SKM-1 treated with dmso at 0.1 percent for 144 hours (cell line): ENCODE data around the gene IL1B.
A peak's percentile ranks its signal among the peaks of the same experiment; 100 is the strongest.
"Not testable (repeated sequence)": the region's sequence is repeated elsewhere in the genome, so short reads cannot be mapped to it uniquely, and the experiment has no call there.

ENCODE experiments used
- DNase-seq: peaks from one replicate; lab custom pipeline; 2025; ENCODE audit not compliant: unreplicated experiment; lab: John Stamatoyannopoulos, UW

Gene IL1B

DNA sequence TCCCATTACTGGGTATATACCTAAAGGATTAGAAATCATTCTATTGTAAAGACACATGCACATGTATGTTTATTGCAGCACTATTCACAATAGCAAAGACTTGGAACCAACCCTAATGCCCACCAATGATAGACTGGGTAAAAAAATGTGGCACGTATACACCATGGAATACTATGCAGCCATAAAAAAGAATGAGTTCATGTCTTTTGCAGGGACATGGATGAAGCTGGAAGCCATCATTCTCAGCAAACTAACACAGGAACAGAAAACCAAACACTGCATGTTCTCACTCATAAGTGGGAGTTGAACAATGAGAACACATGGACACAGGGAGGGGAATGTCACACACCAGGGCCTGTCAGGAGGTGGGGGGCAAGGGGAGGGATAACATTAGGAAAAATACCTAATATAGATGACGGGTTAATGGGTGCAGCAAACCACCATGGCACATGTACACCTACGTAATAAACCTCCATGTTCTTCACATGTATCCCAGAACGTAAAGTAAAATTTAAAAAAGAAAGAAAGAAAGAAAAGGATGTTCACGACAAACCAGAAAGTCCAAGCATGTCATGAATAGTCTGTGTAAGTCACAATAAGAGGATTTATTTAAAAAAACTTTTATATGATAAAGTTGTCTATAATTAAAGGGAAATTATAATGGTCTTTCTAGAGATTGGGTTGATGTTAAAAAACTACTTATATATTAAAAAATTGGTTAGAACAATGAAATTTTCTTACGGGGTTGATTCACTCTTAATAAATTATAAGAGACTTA lies 23.0 kb upstream of the IL1B start:
- not testable (repeated sequence) for DNase-seq

DNA sequence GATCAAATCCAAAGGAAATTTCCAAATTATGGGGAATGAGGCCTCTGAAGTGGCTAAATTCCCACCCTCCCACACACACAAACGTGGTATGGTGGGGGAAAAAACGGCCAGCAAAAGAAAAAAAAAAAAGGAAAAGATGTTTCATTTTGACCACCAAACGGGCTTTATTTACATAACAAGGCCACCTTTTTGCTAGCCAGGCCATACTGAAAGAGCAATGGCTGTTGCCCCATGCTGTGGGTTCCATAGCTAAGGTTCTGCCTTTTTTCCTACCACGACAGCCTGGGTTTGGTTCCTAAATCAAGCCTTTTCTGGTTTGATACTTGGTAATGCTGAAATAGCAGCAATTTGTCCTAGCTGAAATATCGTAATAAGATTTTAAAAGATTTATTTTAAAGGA lies 14.0 kb upstream of the IL1B start:
- no peak for DNase-seq

DNA sequence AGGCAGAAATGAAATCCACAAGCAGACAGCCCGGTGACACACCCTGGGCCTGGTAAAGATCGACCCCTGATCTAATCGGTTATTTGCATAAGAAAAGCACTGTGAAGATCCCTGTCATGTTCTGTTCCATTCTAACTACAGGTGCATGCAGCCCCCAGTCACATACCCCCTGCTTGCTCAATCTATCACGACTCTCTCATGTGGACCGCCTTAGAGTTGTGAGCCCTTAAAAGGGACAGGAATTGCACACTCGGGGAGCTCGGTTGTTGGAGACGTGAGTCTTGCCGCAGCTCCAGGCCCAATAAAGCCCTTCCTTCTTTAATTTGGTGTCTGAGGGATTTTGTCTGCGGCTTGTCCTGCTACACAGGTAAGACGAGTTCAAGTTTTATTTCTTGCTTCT lies 13.4 kb upstream of the IL1B start:
- no peak for DNase-seq

DNA sequence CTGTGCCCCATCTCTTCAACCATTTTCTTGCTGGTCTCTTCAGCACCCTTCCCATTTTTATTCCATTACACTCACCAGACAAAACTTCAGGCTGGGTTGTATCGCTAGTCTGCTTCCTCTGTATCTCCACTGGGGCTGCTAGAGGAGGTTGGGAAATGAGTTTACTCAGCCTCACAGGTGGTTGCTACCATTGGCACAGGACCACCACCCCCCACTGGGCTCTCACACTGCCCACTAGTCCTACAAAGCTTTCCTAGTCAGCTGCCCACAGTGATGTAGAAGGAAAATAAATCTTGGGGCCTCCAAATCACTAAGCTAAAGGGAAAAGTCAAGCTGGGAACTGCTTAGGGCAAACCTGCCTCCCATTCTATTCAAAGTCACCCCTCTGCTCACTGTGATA lies 12.3 kb upstream of the IL1B start:
- no peak for DNase-seq

DNA sequence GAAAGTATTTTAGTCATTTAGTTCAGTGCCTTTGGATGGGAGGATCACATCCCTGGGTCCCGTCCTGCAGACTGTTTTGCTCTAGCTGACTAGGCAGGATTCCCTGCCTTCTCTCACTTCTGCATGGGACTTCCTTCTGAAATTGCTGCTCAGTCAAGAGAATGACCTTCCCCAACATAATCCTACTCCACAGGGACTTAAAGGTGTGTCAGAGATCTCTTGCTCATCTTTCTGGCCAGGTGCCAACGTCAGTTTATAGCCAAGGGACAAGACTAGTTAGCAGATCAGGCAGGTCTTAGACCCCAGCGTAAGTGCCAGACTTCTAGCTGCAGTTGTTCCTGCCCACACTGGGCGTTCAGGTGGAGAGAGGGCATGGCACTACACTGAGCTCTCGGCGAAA lies 9.5 kb upstream of the IL1B start:
- DNase-seq, result no peak

DNA sequence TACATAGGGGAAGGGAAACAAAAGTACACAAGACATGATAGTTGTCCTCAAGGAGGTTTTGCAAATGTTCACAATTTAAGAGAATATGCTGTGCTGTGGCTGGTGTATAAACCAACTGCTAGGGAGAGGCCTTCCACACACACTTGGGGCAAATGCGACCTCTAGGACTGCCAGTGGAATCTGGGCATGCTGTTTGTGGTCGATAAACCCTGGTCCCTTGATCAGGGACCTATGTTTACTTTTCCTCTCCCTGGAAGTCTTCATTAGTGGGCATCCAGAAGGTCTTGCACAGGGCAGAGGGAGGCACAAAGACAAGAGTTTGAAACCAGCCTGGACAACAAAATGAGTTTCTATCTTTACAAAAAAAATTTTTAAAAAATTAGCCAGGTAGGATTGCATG lies 7.3 kb upstream of the IL1B start:
- no peak for DNase-seq

DNA sequence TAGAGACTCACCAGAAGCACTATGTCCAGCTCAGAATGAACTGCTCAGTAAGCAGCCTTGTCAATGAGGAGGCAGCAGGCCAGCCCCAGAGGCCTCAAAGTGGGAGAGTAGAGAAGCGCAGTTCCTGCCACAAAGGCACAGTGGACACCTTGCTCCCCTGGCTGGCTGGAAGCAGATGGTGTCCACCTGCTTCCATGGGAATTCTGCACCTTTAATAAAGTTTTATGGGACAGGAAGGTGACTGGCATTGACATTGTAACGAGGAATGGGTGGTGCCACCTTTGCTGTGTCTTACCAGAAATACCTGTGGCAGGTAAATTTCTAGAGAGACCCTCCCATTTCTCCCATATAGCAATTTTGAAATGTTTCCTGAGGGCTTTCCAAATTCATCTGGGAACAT lies 6.7 kb upstream of the IL1B start:
- no peak for DNase-seq

DNA sequence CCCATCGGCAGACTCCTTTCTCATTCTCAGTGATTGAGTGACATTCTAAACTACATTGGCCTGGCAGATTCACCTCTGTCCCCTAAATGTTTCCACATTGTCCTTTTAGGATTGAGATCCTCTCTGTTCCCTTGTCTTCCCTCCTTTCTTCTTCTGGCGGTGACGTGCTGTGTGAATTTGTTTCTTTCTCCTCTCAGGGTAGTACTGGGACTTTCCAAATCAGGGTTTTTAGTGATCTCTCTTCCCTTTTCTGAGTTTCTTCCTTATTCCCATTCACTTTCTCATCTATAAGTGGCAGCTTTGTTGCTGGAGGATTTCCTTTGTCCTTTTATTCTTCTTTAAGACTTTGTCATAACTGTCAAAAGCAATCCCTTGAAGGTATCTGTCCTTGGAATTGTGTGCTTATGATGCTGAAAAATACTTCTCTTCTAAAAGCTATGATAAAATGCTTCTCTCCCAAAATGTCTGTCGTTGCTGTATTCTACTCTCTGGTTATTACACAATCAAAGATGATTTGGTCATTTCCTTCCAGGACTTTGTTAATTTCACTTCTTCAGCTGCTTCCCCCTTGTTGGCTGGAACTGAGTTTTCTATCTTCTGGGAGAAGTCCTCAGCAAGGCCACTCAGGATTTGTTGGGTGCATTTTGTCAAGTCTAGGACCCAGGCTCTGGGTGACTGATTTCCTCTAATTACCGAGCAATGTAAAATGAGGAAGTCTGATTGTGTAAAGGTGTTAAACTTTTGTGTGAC lies 4.9 kb upstream of the IL1B start:
- peak; percentile 78 for DNase-seq

DNA sequence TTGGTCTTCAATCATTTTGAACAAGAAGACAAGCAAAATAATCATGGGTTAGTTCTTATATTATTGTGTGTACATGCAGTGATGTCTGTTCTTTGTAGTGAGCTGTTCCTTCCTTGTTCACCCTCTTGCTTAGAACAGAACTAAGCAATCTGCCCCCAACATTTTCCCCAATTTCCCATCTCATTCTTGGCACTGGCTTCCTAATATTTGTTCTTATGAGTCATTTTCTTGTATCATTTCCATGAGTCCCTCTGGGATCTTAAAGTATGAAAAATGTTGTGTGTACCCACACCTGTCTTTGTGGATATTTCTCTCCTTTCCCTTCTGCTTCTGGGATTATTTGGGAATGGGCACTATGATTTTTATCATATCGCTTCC lies 3.5 kb upstream of the IL1B start:
- DNase-seq, result no peak

DNA sequence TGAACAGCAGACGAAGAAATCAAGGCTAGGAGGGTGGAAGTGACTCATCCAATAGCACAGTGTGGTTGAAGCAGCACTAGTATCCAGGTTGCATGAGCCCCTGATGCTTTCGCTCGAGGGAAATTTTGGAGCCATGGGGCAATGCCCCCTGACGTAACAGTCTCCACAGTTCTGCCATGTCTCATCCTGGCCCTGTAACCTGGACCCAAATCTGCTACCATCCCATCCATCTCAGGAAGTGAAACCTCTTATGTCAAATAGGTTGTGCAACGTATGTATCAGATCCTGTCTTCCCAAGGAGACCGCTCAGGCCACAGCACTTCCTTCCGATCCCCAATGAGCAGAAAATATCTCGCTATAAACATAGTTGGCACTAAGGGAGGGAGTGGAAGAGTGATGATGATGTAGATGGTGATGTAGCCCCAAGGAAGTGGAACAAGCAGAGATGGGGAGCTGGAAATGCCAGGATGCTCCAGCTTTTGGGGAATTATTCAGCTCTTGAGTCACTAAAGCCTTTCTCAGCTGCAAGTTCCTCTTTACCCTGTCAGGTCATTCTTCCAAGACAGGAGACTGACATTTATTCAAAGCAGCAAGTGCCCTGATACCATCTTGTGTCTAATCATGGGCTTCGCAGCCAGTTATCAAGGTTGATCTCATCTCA lies 3.0 kb upstream of the IL1B start:
- peak; percentile 72 for DNase-seq

DNA sequence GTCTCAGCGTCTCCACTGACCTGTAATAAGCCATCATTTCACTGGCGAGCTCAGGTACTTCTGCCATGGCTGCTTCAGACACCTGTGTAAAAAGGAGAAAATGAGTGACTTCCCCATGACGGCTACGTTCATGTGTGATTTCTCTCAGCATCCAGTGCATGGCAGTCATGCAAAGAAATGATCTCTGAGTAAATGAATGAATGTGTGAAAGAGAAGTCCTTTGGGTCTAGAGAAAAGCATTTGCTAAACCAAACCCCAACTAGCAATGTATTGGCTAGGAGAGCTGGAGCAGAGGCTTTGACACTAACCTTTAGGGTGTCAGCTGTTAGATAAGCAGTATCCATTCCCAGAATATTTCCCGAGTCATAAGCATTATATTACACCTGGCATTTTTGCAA lies 417 bp downstream of the IL1B start:
- DNase-seq, result no peak

DNA sequence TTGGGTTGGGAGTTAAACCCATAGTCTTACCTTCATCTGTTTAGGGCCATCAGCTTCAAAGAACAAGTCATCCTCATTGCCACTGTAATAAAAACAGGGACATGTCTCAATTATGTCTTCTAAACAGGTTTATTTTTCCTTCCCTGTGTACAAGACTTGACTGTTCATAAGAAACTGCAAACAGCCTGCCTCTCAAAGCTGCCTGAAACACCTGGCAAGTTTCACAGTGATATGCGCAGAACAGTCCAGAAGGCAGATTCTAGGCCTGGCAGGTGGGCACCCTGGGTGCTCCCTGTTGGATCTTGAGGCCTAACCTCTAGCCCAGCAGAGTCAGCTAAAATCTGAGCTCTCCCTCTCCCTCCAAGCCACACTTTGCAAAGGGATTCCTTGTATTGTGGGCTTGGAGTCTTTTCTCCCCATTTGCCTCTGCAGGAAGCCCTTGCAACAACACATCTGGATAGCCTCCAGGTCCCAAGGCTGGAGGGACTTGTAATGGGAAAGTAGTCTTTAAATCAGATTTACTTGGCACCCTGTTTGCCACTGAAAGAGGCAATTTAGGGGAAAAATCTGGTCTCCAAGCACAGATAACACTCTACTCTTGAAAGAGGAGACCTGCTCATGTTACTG lies 930 bp downstream of the IL1B start:
- no peak for DNase-seq

DNA sequence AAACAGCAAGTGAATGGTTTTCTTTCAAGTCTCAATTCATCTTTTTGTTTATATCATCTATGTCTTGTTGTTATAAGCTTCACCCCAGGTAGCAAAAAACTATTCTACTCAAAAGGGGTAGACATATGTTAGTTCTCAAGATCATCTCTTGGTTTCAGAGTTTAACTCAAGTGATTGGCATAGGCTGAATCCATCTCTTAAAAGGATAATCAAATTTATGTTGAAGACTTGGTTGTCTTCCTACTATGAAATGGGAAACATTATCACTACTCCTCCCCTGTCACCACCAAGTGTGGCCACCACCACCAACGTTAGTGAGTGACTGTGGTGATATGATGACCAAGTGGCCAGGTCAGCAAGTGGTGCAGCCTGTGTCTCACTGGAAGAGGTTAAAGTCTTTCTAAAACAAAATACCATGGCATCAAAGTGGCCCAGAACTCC lies 1.5 kb downstream of the IL1B start:
- DNase-seq, result no peak

DNA sequence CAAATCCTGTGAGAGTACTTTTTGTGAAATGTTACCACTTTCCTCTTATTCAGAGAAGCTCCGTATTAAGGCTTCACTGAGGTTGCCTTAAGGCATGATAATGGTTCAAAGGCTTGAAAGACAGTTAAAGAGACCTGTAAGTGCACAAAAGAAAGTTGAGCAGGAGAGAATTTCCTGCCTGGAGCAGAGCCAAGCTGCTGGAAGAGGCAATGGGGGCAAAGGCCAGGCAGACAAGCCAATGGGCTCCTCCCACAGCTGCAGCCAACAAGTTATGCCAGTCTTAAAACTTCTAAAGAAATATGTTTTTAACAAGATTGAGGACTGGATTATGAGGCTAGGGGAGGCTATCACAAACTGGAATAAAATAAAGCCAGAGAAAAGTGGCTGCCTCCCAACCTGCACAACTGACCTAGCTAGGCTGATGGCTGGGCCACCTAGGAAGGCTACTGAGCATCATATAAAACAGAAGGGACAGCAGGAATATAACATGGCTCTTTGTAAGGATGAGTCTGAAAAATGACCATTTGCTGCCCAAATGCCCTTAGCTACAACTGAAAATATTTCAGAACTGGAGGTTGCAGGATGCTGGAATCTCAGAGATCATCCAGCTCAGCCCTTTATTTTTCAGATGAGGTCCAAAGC lies 2.1 kb downstream of the IL1B start:
- DNase-seq, result no peak

DNA sequence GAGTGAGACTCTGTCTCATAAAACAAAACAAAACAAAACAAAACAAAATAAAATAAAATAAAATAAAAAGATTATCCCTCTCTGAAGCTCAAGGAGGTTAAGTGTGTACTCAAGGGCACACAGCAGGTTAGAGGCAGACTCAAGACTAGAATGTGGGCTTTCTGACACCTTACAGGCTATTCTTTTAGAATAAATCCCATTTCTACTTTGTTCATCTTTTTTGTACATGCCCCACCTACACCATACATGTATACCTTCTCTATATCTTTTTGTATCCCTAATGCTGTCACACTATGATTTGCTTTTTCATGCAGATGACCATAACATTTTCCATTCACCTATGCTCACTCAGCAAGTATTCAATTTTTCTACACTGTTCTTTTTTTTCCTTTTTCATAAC lies 2.6 kb downstream of the IL1B start:
- DNase-seq, result no peak

DNA sequence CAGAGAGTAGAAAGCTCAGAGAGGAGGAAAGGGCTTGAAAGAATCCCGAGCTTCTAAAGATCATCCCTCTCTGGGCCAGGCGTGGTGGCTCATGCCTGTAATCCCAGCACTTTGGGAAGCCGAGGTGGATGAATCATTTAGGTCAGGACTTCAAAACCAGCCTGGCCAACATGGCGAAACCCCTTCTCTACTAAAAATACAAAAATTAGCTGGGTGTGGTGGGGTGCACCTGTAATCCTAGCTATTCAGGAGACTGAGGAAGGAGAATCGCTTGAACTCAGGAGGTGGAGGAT lies 3.0 kb downstream of the IL1B start:
- DNase-seq, result not testable (repeated sequence)

DNA sequence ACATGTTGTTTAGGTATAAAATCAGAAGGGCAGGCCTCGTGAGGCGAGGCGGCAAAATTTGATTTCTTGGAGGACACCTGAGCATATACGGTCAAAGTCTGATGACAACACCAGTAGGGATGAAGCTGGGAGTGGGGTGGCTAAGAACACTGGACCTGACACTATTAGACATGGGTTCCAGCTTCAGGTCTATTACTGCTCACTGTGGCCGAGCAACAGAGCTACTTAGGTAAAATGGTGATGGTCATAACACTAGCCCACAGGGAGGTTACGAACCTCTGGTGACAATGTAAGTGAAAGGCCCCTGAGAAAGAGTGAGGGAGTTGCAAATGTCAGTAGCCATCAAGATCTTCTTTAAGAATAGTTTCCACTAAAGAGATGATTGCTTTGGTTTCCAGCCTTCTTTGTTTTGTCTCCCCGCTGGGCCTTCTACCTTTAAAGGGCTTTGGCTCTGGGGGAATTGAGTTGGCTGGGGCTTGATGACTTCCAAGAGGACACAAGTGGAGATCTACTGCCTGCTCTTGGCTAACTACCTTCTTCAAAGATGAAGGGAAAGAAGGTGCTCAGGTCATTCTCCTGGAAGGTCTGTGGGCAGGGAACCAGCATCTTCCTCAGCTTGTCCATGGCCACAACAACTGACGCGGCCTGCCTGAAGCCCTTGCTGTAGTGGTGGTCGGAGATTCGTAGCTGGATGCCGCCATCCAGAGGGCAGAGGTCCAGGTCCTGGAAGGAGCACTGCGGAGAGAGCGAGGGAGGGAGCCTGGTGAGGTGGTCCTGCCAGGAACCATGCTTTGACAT lies 3.5 kb downstream of the IL1B start:
- DNase-seq, result no peak

DNA sequence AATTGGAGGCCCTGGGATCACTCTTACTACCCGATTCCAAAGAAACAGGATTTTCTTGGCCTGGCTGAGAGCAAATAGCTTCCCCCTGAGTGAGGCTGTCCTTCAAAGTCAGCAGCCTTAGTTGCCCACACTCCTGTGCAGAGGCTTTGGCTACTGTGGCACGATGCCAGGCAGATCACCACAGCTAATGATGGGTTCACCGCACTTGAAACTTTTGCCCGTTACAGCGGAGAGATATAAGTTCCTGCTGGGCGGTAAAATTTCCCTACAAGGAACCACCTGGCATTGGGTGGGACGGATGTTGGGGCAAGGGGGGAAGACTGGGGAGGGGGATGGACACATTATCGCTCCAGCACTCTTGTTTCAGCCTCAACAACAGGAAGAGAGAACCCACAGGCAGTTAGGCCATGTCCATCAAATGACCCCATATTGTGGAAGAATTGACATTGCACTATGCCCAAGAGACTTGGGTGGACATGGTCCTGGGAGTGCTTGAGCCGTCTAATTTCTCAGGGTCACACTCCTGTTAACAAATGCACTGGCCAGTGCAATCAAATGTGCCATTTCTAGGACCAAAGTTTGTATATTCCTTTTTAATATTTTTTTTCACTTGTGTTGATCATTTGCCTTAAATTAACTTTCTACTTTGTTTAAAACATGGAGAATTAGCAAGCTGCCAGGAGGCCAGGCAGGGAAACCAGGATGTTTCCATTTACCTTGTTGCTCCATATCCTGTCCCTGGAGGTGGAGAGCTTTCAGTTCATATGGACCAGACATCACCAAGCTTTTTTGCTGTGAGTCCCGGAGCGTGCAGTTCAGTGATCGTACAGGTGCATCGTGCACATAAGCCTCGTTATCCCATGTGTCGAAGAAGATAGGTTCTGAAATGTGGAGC lies 4.4 kb downstream of the IL1B start:
- no peak for DNase-seq

DNA sequence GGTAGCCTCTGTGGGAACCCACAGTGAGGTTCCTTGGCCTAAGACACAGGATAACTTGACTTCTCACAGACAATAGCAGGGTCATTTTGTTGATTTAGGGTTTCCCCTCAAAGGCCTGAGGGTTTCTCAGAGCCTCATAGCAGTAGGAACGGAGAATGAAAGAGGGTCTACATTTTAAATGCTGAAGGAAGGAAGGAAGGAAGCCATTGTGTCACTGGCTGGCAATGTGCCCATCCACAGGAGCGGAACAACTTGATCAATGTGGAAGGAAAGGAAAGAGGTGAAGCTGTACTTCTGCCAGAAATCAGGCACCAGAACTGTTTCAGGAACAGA lies 5.1 kb downstream of the IL1B start:
- DNase-seq, result no peak
